ENCODE data around the gene AVPI1. TPM values are rescaled to one million over a fixed set of nuclear protein-coding genes. Genes with fewer than 3 reads are reported as not detected.

Gene AVPI1
- total RNA-seq, 1 experiment from 2014 or later: 20.0 TPM

- H3K9me3 ChIP-seq: no peaks in the 10 kb centered on the region
- no peaks in the 10 kb centered on the region for H3K36me3 ChIP-seq
- no peak for DNase-seq
- no peak overlapping the region for H3K4me3 ChIP-seq
- no peaks in the 10 kb centered on the region for H3K27me3 ChIP-seq
These were observed 51.5 kb downstream of the AVPI1 start for GRCh38 chr10:97635577-97635976.

GRCh38 chr10:97633921-97634320 lies 53.1 kb downstream of the AVPI1 start:
- H3K9me3 ChIP-seq: no peaks in the 10 kb centered on the region
- H3K27me3 ChIP-seq: no peaks in the 10 kb centered on the region
- no peaks in the 10 kb centered on the region for H3K36me3 ChIP-seq
- H3K4me3 ChIP-seq: peak overlapping the region; percentile 55
- peak; percentile 24 for DNase-seq

- no peaks in the 10 kb centered on the region for H3K9me3 ChIP-seq
- peak within 1 kb of the TSS; percentile 55 for H3K4me3 ChIP-seq
- no peaks in the 10 kb centered on the region for H3K36me3 ChIP-seq
- no peaks in the 10 kb centered on the region for H3K27me3 ChIP-seq
- DNase-seq: peak; percentile 85
These were observed 53.8 kb downstream of the AVPI1 start, which contains the start of gene MORN4 for GRCh38 chr10:97632949-97633884. Gene MORN4, minus strand, starts transcription at chr10:97633500. Its CDS starts 13,847 bp downstream, at chr10:97619653.

GRCh38 chr10:97631098-97631497 lies 55.9 kb downstream of the AVPI1 start:
- no peaks in the 10 kb centered on the region for H3K27me3 ChIP-seq
- no peaks in the 10 kb centered on the region for H3K9me3 ChIP-seq
- H3K36me3 ChIP-seq: no peaks in the 10 kb centered on the region
- DNase-seq: no peak
- H3K4me3 ChIP-seq: no peak overlapping the region

GRCh38 chr10:97629289-97629688 lies 57.8 kb downstream of the AVPI1 start:
- H3K9me3 ChIP-seq: no peaks in the 10 kb centered on the region
- DNase-seq: no peak
- H3K36me3 ChIP-seq: no peaks in the 10 kb centered on the region
- no peaks in the 10 kb centered on the region for H3K27me3 ChIP-seq
- H3K4me3 ChIP-seq: no peak overlapping the region

DNA sequence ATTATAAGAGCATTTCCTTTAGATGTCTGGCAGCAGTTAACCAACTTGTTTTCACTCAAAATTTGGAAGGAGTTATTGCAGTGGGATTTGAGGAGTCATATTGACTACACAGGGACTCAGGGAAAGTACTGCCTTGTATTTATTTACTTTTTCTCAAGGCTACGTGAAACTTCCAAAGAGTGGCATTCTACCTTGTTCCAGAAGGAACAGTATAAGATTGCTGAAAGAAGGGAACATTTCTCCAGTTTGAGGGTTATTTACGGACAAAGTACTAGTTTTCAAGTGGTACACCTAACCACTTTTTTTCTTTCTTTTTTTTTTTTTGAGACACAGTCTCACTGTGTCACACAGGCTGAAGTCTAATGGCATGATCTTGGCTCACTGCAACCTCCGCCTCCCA lies 58.8 kb downstream of the AVPI1 start:
- no peak for DNase-seq
- Histone ChIP-seq H3K4me3 (no peak overlapping the region), H3K36me3 (no peaks in the 10 kb centered on the region), H3K27me3 (no peaks in the 10 kb centered on the region), H3K9me3 (no peaks in the 10 kb centered on the region)

- H3K36me3 ChIP-seq: no peaks in the 10 kb centered on the region
- no peaks in the 10 kb centered on the region for H3K27me3 ChIP-seq
- no peak for DNase-seq
- no peak overlapping the region for H3K4me3 ChIP-seq
- H3K9me3 ChIP-seq: no peaks in the 10 kb centered on the region
These were observed 59.3 kb downstream of the AVPI1 start for GRCh38 chr10:97627731-97628130.

Other genes starting within 250 kb of the AVPI1 start
- gene EXOSC1, start 241.2 kb downstream of the AVPI1 start, total RNA-seq (2014; rRNA removed; shearing (Covaris generic); ENCODE audit: low replicate concordance): 42.8 and 45.6 TPM in 2 replicates
- gene ZDHHC16, start 241.1 kb downstream of the AVPI1 start, total RNA-seq (2014; rRNA removed; shearing (Covaris generic); ENCODE audit: low replicate concordance): 40.4 and 41.5 TPM in 2 replicates
- gene MMS19, start 188.8 kb downstream of the AVPI1 start, total RNA-seq (2014; rRNA removed; shearing (Covaris generic); ENCODE audit: low replicate concordance): 44.3 and 57.6 TPM in 2 replicates
- 19.3 and 29.7 TPM in 2 replicates for gene UBTD1, start 188.3 kb downstream of the AVPI1 start, total RNA-seq (2014; rRNA removed; shearing (Covaris generic); ENCODE audit: low replicate concordance)
- not detected in 2 replicates for gene ANKRD2, start 114.5 kb downstream of the AVPI1 start, total RNA-seq (2014; rRNA removed; shearing (Covaris generic); ENCODE audit: low replicate concordance)
- 5.0 and 6.7 TPM in 2 replicates for gene HOGA1, start 102.9 kb downstream of the AVPI1 start, total RNA-seq (2014; rRNA removed; shearing (Covaris generic); ENCODE audit: low replicate concordance)
- not detected in 2 replicates for gene C10orf62, start 97.5 kb downstream of the AVPI1 start, total RNA-seq (2014; rRNA removed; shearing (Covaris generic); ENCODE audit: low replicate concordance)
- 5.7 and 7.0 TPM in 2 replicates for gene MORN4, start 53.7 kb downstream of the AVPI1 start, total RNA-seq (2014; rRNA removed; shearing (Covaris generic); ENCODE audit: low replicate concordance)
- 25.8 and 28.1 TPM in 2 replicates for gene PI4K2A, start 46.6 kb downstream of the AVPI1 start, total RNA-seq (2014; rRNA removed; shearing (Covaris generic); ENCODE audit: low replicate concordance)
- gene MARVELD1, start 26.5 kb upstream of the AVPI1 start, total RNA-seq (2014; rRNA removed; shearing (Covaris generic); ENCODE audit: low replicate concordance): 47.5 and 63.5 TPM in 2 replicates
- 9.2 and 18.2 TPM in 2 replicates for gene ZFYVE27, start 49.9 kb upstream of the AVPI1 start, total RNA-seq (2014; rRNA removed; shearing (Covaris generic); ENCODE audit: low replicate concordance)
- gene SFRP5, start 84.8 kb upstream of the AVPI1 start, total RNA-seq (2014; rRNA removed; shearing (Covaris generic); ENCODE audit: low replicate concordance): not detected in 2 replicates
- gene GOLGA7B, start 162.6 kb upstream of the AVPI1 start, total RNA-seq (2014; rRNA removed; shearing (Covaris generic); ENCODE audit: low replicate concordance): 0.20 TPM in 1 of 2 replicates, not detected in the other

All from MG63 (cell line).